Measurements from ENCODE around the gene ZNF805.

DNA sequence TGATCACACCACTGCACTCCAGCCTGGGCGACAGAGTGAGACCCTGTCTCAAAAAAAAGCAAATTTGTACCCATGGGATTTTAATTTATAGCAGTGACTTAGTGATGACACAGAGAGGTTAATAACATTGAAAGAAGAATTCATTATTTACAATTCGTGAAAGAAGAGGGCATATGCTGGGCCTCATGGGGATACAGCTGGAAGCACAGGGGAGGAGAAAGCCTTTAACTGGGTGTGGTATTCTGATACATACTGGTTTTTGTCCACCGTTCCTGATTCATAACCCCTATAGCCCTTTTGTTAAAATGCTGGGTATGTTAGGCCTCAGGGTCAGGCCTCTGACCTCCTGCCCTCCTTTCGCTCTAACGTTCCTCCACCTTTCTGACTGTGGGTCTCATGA lies 38.3 kb upstream of the ZNF805 start:
- TF ChIP-seq, protein P1, sequence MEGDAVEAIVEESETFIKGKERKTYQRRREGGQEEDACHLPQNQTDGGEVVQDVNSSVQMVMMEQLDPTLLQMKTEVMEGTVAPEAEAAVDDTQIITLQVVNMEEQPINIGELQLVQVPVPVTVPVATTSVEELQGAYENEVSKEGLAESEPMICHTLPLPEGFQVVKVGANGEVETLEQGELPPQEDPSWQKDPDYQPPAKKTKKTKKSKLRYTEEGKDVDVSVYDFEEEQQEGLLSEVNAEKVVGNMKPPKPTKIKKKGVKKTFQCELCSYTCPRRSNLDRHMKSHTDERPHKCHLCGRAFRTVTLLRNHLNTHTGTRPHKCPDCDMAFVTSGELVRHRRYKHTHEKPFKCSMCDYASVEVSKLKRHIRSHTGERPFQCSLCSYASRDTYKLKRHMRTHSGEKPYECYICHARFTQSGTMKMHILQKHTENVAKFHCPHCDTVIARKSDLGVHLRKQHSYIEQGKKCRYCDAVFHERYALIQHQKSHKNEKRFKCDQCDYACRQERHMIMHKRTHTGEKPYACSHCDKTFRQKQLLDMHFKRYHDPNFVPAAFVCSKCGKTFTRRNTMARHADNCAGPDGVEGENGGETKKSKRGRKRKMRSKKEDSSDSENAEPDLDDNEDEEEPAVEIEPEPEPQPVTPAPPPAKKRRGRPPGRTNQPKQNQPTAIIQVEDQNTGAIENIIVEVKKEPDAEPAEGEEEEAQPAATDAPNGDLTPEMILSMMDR (IDR thresholded peaks at IDR 0.05) = no peak
- TF ChIP-seq EP300 (IDR thresholded peaks at IDR 0.05) = no peak

Measured in gastroesophageal sphincter (tissue), 3 donors.